MM.1S (cell line): Measurements from ENCODE around the gene PIK3CG.

ENCODE experiments used
- DNase-seq: peaks from one replicate; pipeline ENCODE4 v3.0.0-alpha.2; 2015
- H2AFZ ChIP-seq: fragments of 300-600 bp; sonication (generic); 2 replicates; pipeline ENCODE4 v1.6.0; 2016; ENCODE audit warnings: antibody characterized with exemption, low read length
- H3F3A ChIP-seq: fragments of 300-600 bp; sonication (generic); 2 replicates; pipeline ENCODE4 v1.6.1; 2016; ENCODE audit warnings: mild to moderate bottlenecking, antibody characterized with exemption, low read length, moderate library complexity, mixed read lengths; ENCODE audit not compliant: insufficient read depth
- H3K27ac ChIP-seq: fragments of 300-600 bp; sonication (generic); 2 replicates; pipeline ENCODE4 v1.5.1; 2016; ENCODE audit warnings: mild to moderate bottlenecking, low read length
- H3K27me3 ChIP-seq: fragments of 300-600 bp; sonication (generic); replicated peaks from 2 replicates; pipeline ENCODE4 v1.6.0; 2016; ENCODE audit warnings: low read length; ENCODE audit not compliant: insufficient read depth
- H3K36me3 ChIP-seq: fragments of 300-600 bp; sonication (generic); replicated peaks from 2 replicates; pipeline ENCODE4 v1.6.1; 2016; ENCODE audit warnings: mild to moderate bottlenecking, low read length, mixed read lengths; ENCODE audit not compliant: insufficient read depth
- H3K4me1 ChIP-seq: fragments of 300-600 bp; sonication (generic); 2 replicates; pipeline ENCODE4 v1.6.1; 2016; ENCODE audit warnings: low read length, mixed read lengths
- H3K4me2 ChIP-seq: fragments of 300-600 bp; sonication (generic); 2 replicates; pipeline ENCODE4 v1.6.0; 2016; ENCODE audit warnings: low read depth, low read length
- H3K4me3 ChIP-seq: fragments of 300-600 bp; sonication (generic); 2 replicates; pipeline ENCODE4 v1.5.1; 2016; ENCODE audit warnings: low read length, mixed read lengths
- H3K79me2 ChIP-seq: fragments of 300-600 bp; sonication (generic); 2 replicates; pipeline ENCODE4 v1.6.1; 2016; ENCODE audit warnings: mixed run types, low read length, mixed read lengths
- H3K9ac ChIP-seq: fragments of 300-600 bp; sonication (generic); 2 replicates; pipeline ENCODE4 v1.6.1; 2016; ENCODE audit warnings: low read length, mixed read lengths
- H3K9me2 ChIP-seq: fragments of 300-600 bp; sonication (generic); replicated peaks from 2 replicates; pipeline ENCODE4 v1.6.1; 2016; ENCODE audit warnings: mild to moderate bottlenecking, low read length, mixed read lengths; ENCODE audit not compliant: insufficient read depth
- H3K9me3 ChIP-seq: fragments of 300-600 bp; sonication (generic); replicated peaks from 2 replicates; pipeline ENCODE4 v1.6.1; 2016; ENCODE audit warnings: mild to moderate bottlenecking, low read length, mixed read lengths; ENCODE audit not compliant: insufficient read depth
- H4K20me1 ChIP-seq: fragments of 300-600 bp; sonication (generic); 2 replicates; pipeline ENCODE4 v1.6.1; 2016; ENCODE audit warnings: mild to moderate bottlenecking, low read length, moderate library complexity, mixed read lengths; ENCODE audit not compliant: insufficient read depth
- EZH2 ChIP-seq: fragments of 300-600 bp; sonication (generic); optimal IDR thresholded peaks from 2 replicates; pipeline ENCODE3; 2017; ENCODE audit warnings: low read depth, mild to moderate bottlenecking, antibody characterized with exemption, low read length, mixed read lengths
- EZH2phosphoT487 ChIP-seq: fragments of 300-600 bp; sonication (generic); IDR thresholded peaks from 2 replicates; pipeline ENCODE4 v1.6.1; 2018; ENCODE audit warnings: antibody characterized with exemption, low read length
- TF ChIP-seq, protein P1 (sequence below): fragments of 300-600 bp; sonication (generic); IDR thresholded peaks from 2 replicates; pipeline ENCODE4 v1.5.1; 2016; ENCODE audit warnings: antibody characterized with exemption, low read length, mixed read lengths

PIK3CG gene

DNA sequence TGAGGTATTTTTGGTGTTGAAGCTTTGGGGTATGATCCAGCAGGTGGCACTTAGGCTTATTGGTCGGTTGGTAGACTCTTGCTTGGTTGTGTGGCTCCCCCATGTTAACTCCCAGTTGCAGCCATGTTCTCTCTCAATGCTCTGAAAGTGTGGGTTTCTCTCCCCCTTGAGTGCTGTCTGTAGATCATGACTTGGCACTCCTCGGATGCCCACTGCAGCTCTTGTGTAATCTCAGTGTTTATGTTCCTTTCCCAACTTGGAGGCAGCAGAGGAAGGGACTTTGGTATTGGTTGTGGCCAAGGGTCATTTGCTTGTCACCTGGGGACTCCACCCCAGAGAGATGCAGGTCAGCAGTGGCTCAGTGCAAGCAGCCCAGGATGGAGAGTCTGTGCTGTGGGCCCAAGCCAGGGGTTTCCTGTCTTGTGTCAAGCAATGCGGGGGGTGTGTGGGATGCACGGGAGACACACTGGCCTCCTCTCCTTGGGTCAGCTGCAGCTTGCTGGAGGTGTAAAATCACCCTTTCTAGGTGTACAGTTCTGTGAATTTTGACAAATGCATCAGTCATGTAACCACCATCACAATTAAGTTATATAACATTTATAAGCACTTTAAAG, 36.9 kb downstream of the PIK3CG start:
- Histone ChIP-seq H3K9me3 (no peaks in the 10 kb centered on the region), H2AFZ (no peak overlapping the region), H3K4me1 (peaks cover 4% of the 10 kb centered on the region), H3K79me2 (peaks cover 36% of the 10 kb centered on the region), H3K4me3 (no peak overlapping the region), H3K36me3 (peaks cover 5% of the 10 kb centered on the region; the same call in 1 of the 2 replicates), H3K9me2 (no peaks in the 10 kb centered on the region), H3K27me3 (no peaks in the 10 kb centered on the region), H3K27ac (no peak overlapping the region), H4K20me1 (no peaks in the 10 kb centered on the region), H3K4me2 (no peak overlapping the region), H3K9ac (no peak overlapping the region), H3F3A (no peaks in the 10 kb centered on the region)
- DNase-seq = no peak
- TF ChIP-seq, protein P1, sequence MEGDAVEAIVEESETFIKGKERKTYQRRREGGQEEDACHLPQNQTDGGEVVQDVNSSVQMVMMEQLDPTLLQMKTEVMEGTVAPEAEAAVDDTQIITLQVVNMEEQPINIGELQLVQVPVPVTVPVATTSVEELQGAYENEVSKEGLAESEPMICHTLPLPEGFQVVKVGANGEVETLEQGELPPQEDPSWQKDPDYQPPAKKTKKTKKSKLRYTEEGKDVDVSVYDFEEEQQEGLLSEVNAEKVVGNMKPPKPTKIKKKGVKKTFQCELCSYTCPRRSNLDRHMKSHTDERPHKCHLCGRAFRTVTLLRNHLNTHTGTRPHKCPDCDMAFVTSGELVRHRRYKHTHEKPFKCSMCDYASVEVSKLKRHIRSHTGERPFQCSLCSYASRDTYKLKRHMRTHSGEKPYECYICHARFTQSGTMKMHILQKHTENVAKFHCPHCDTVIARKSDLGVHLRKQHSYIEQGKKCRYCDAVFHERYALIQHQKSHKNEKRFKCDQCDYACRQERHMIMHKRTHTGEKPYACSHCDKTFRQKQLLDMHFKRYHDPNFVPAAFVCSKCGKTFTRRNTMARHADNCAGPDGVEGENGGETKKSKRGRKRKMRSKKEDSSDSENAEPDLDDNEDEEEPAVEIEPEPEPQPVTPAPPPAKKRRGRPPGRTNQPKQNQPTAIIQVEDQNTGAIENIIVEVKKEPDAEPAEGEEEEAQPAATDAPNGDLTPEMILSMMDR = no peak; the same call in 1 of the 2 replicates
- TF ChIP-seq EZH2phosphoT487 (no peak), EZH2 (no peak)

DNA sequence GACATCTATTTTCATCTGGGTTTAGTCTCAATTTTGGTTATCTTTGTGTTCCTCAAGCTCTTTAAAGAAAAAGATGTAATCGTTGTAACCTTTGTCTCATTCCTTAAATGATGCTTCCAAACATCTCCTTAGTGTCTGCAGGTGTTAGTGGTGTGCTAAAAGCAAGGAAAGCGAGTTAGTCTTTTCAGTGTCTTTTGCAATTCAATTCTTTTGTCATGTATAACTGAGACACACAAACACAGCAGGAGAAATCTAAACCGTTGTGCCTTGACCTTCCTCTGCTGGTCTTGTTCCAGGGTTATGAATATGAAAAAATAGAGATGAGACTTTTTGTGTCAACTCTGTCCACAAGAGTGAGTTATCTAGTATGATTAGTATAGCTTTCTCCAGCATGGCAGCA, 40.7 kb downstream of the PIK3CG start:
- DNase-seq = no peak
- Histone ChIP-seq H4K20me1 (no peaks in the 10 kb centered on the region), H3K4me1 (no peaks in the 10 kb centered on the region), H3K9me3 (no peaks in the 10 kb centered on the region), H3K27ac (no peak overlapping the region), H3K4me3 (no peak overlapping the region), H3K9me2 (no peaks in the 10 kb centered on the region), H3F3A (no peaks in the 10 kb centered on the region), H3K27me3 (no peaks in the 10 kb centered on the region), H2AFZ (no peak overlapping the region), H3K79me2 (peaks cover 19% of the 10 kb centered on the region; the same call in 1 of the 2 replicates), H3K9ac (no peak overlapping the region), H3K36me3 (peaks cover 12% of the 10 kb centered on the region; the same call in 1 of the 2 replicates), H3K4me2 (no peak overlapping the region)
- no peak for TF ChIP-seq EZH2phosphoT487
- TF ChIP-seq, protein P1 = no peak
- TF ChIP-seq EZH2 = no peak

DNA sequence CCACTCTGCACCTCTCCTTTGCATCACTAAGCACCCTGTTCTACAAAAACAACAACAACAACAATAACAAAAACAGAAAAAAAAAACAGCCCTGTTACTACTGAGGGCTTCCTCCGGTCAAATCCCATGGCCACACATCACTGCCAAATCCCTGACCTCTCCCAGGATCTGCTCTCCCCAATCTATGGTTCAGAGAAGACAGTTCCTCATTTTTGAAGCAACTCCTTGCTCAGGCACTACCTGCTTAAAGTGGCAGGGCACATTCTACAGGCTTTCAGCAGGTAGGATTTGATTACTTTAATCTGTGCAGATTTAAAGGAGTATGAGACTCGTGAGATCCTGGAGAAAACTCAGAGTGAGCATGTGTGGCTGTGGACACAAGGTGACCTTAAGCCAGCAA, 46.9 kb downstream of the PIK3CG start:
- TF ChIP-seq EZH2phosphoT487 = no peak
- TF ChIP-seq EZH2 = no peak
- TF ChIP-seq, protein P1 = no peak

More for the DNA sequence above, 46.9 kb downstream of the PIK3CG start:
- no peak overlapping the region for H3K4me3 ChIP-seq
- H3K9ac ChIP-seq = no peak overlapping the region
- no peak overlapping the region for H3K27ac ChIP-seq
- no peak overlapping the region for H2AFZ ChIP-seq
- H4K20me1 ChIP-seq = no peaks in the 10 kb centered on the region
- H3K4me1 ChIP-seq = peaks cover 21% of the 10 kb centered on the region
- peaks cover 13% of the 10 kb centered on the region for H3F3A ChIP-seq
- H3K36me3 ChIP-seq = peaks cover 6% of the 10 kb centered on the region; the same call in 1 of the 2 replicates
- H3K4me2 ChIP-seq = no peak overlapping the region
- no peaks in the 10 kb centered on the region for H3K79me2 ChIP-seq
- no peaks in the 10 kb centered on the region for H3K9me3 ChIP-seq
- no peaks in the 10 kb centered on the region for H3K9me2 ChIP-seq
- H3K27me3 ChIP-seq = no peaks in the 10 kb centered on the region
- DNase-seq = no peak
